PC-3 (cell line): ENCODE data around the gene CPVL. TPM values are rescaled to one million over a fixed set of nuclear protein-coding genes. Genes with fewer than 3 reads are reported as not detected.

Source experiments
- ATAC-seq: fragments of 200-7000 bp; cut with Tn5 transposase; 2 replicates; pipeline ENCODE4 v1.9.1; 2020; ENCODE audit warnings: mild to moderate bottlenecking, moderate library complexity
- BruUV-seq: library from RNA; stranded (reverse); fragments of 400-500 nt; replicated peaks from 2 replicates; lab custom pipeline; 2021; lab: Mats Ljungman, UMichigan
- CTCF ChIA-PET: fragments of 300-600 bp; sonication (Branson Sonifier 250); formaldehyde crosslinking; loops from one replicate; lab custom pipeline; 2022; ENCODE audit warnings: antibody characterized with exemption; lab: Charles Lee
- POLR2A ChIA-PET: fragments of 300-600 bp; sonication (Branson Sonifier 250); formaldehyde crosslinking; loops from one replicate; lab custom pipeline; 2022; ENCODE audit warnings: antibody characterized with exemption; ENCODE audit not compliant: unreplicated experiment; lab: Charles Lee
- DNase-seq: peaks from one replicate; pipeline ENCODE4 v3.0.0-alpha.2; 2015
- H2AFZ ChIP-seq: fragments of 300-600 bp; sonication (generic); 2 replicates; pipeline ENCODE4 v1.6.0; 2016; ENCODE audit warnings: antibody characterized with exemption, low read length
- H3F3A ChIP-seq: fragments of 300-600 bp; sonication (generic); one replicate; pipeline ENCODE4 v1.6.0; 2017; ENCODE audit warnings: antibody characterized with exemption, low read length, control low read depth, mild to moderate bottlenecking; ENCODE audit not compliant: unreplicated experiment
- H3K27ac ChIP-seq: fragments of 300-600 bp; sonication (generic); 2 replicates; pipeline ENCODE4 v1.5.1; 2016; ENCODE audit warnings: mild to moderate bottlenecking, low read length
- H3K27me3 ChIP-seq: fragments of 300-600 bp; sonication (generic); 2 replicates; pipeline ENCODE4 v1.6.1; 2016; ENCODE audit warnings: low read length, mixed read lengths
- H3K36me3 ChIP-seq: fragments of 300-600 bp; sonication (generic); 2 replicates; pipeline ENCODE4 v1.6.1; 2016; ENCODE audit warnings: low read depth, mixed run types, low read length, mixed read lengths
- H3K4me1 ChIP-seq: fragments of 300-600 bp; sonication (generic); 2 replicates; pipeline ENCODE4 v1.5.1; 2016; ENCODE audit warnings: low read length; ENCODE audit not compliant: insufficient read depth
- H3K4me2 ChIP-seq: fragments of 300-600 bp; sonication (generic); 2 replicates; pipeline ENCODE4 v1.6.0; 2016; ENCODE audit warnings: low read length
- H3K4me3 ChIP-seq: fragments of 300-600 bp; sonication (generic); 2 replicates; pipeline ENCODE4 v1.5.1; 2016; ENCODE audit warnings: mild to moderate bottlenecking, low read length, mixed read lengths
- H3K79me2 ChIP-seq: fragments of 300-600 bp; sonication (generic); 2 replicates; pipeline ENCODE4 v1.6.1; 2017; ENCODE audit warnings: low read length, mixed read lengths
- H3K9ac ChIP-seq: fragments of 300-600 bp; sonication (generic); 2 replicates; pipeline ENCODE4 v1.6.0; 2016; ENCODE audit warnings: mild to moderate bottlenecking, low read length
- H3K9me2 ChIP-seq: fragments of 300-600 bp; sonication (generic); replicated peaks from 2 replicates; pipeline ENCODE4 v1.6.1; 2016; ENCODE audit warnings: mixed run types, low read length, mixed read lengths
- H3K9me3 ChIP-seq: fragments of 300-600 bp; sonication (generic); 2 replicates; pipeline ENCODE4 v1.6.1; 2016; ENCODE audit warnings: low read length, mixed read lengths
- H4K20me1 ChIP-seq: fragments of 300-600 bp; sonication (generic); 2 replicates; pipeline ENCODE4 v1.6.1; 2016; ENCODE audit warnings: low read length, mixed read lengths
- EZH2 ChIP-seq: fragments of 300-600 bp; sonication (generic); IDR thresholded peaks from one replicate; pipeline ENCODE4 v1.6.1; 2017; ENCODE audit warnings: antibody characterized with exemption, mild to moderate bottlenecking, low read length; ENCODE audit not compliant: unreplicated experiment
- EZH2phosphoT487 ChIP-seq: fragments of 300-600 bp; sonication (generic); IDR thresholded peaks from 2 replicates; pipeline ENCODE4 v1.6.1; 2018; ENCODE audit warnings: mild to moderate bottlenecking, antibody characterized with exemption, low read length, borderline replicate concordance
- intact Hi-C: fragments of 100-400 bp; cut with micrococcal nuclease; formaldehyde crosslinking; loops from 2 replicates; pipeline ENCODE4 v1.9.0; 2023
- total RNA-seq: library from RNA; depleted of rRNA; stranded (reverse); fragments of >200 nt; gene quantifications from 2 replicates; pipeline ENCODE4 v1.2.3, GENCODE V29; 2014; rRNA removed
- TF ChIP-seq, protein P1 (sequence below): fragments of 300-600 bp; sonication (generic); conservative IDR thresholded peaks from 2 replicates; pipeline ENCODE4 v1.5.1; 2017; ENCODE audit warnings: antibody characterized with exemption, low read depth, mild to moderate bottlenecking, low read length

CPVL gene
- total RNA-seq, 1 experiment from 2014 or later, result 14.7 TPM

DNA sequence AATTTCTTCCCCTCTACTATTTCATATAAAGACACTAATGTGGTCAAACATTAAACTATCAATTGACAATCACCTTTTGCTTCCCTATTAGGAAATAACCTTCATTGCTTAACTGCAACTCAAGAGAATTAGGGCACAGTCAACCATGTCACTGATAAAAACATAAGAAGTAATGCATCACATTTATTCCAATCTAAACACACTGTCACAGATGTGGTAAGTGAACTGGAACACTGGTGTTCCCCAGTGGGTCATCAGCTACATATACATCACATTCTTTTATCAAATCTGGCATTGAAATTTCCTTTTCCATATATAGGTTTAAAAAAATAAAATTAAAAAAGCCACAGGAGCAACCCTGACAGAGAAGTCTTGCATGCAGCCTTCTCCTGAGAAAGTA, 191.9 kb downstream of the CPVL start:
- CTCF ChIA-PET, result no interaction called here
- no peak for TF ChIP-seq EZH2phosphoT487
- TF ChIP-seq, protein P1, sequence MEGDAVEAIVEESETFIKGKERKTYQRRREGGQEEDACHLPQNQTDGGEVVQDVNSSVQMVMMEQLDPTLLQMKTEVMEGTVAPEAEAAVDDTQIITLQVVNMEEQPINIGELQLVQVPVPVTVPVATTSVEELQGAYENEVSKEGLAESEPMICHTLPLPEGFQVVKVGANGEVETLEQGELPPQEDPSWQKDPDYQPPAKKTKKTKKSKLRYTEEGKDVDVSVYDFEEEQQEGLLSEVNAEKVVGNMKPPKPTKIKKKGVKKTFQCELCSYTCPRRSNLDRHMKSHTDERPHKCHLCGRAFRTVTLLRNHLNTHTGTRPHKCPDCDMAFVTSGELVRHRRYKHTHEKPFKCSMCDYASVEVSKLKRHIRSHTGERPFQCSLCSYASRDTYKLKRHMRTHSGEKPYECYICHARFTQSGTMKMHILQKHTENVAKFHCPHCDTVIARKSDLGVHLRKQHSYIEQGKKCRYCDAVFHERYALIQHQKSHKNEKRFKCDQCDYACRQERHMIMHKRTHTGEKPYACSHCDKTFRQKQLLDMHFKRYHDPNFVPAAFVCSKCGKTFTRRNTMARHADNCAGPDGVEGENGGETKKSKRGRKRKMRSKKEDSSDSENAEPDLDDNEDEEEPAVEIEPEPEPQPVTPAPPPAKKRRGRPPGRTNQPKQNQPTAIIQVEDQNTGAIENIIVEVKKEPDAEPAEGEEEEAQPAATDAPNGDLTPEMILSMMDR, result no peak
- no peak for TF ChIP-seq EZH2

DNA sequence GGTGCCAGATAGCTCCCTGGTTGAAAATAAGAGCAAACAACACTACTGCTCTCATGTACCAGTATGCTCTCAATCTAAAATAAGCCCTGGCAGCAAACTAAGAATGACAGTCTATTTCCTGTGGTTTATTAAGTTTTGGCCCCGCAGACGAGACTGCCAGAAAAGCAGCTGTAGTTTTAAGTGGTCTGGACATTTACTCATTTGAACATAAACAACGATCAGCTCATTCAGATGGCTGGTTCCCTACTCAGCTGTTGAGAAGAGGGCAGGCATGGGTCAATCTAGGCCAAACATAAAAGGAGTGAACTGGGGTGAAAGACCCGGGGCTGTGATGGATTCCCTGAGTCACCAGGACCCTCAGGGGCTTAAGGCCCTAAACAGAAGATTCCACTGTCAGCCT, 192.7 kb downstream of the CPVL start:
- Histone ChIP-seq H2AFZ (no peak overlapping the region), H3F3A (no peaks in the 10 kb centered on the region), H3K79me2 (no peaks in the 10 kb centered on the region), H3K4me2 (no peak overlapping the region), H3K9me3 (no peaks in the 10 kb centered on the region), H3K27ac (no peak overlapping the region), H3K9ac (no peak overlapping the region), H4K20me1 (no peaks in the 10 kb centered on the region), H3K9me2 (no peaks in the 10 kb centered on the region), H3K36me3 (no peaks in the 10 kb centered on the region), H3K4me3 (no peak overlapping the region), H3K4me1 (peaks cover 4% of the 10 kb centered on the region; the same call in 1 of the 2 replicates), H3K27me3 (no peaks in the 10 kb centered on the region)
- ChIA-PET POLR2A (no interaction called here), CTCF (no interaction called here)
- BruUV-seq, result no TSS peak
- DNase-seq (no peak), ATAC-seq (no peak)
- TF ChIP-seq EZH2 (no peak), EZH2phosphoT487 (no peak)
- TF ChIP-seq, protein P1, result no peak
- intact Hi-C loops, result no loop called here

More for the DNA sequence above, 191.9 kb downstream of the CPVL start:
- intact Hi-C loops, result no loop called here
- no peak for DNase-seq
- no peak for ATAC-seq
- no peak overlapping the region for H3K4me2 ChIP-seq
- H3K9ac ChIP-seq, result no peak overlapping the region
- no peaks in the 10 kb centered on the region for H3K36me3 ChIP-seq
- no peak overlapping the region for H3K27ac ChIP-seq
- POLR2A ChIA-PET, result no interaction called here
- H3F3A ChIP-seq, result no peaks in the 10 kb centered on the region
- H3K79me2 ChIP-seq, result no peaks in the 10 kb centered on the region
- no peaks in the 10 kb centered on the region for H3K9me3 ChIP-seq
- no TSS peak for BruUV-seq
- H4K20me1 ChIP-seq, result no peaks in the 10 kb centered on the region
- no peaks in the 10 kb centered on the region for H3K9me2 ChIP-seq
- no peaks in the 10 kb centered on the region for H3K27me3 ChIP-seq
- H3K4me1 ChIP-seq, result peaks cover 4% of the 10 kb centered on the region; the same call in 1 of the 2 replicates
- no peak overlapping the region for H2AFZ ChIP-seq
- H3K4me3 ChIP-seq, result no peak overlapping the region

Other genes with a start within 250 kb of the CPVL start
- 0.12 and 0.29 TPM in 2 replicates for gene TRIL, start 188.2 kb downstream of the CPVL start, total RNA-seq
- gene CHN2, start 48.2 kb upstream of the CPVL start, total RNA-seq, result 3.1 and 7.7 TPM in 2 replicates